Lower leg skin (tissue), 3 donors: Measurements from ENCODE around the gene KCNJ11.

Source experiments
- POLR2A ChIP-seq, 2 donors: fragments of 450-650 bp; IDR thresholded peaks; one replicate each; pipeline ENCODE4 v1.6.1; 2016 to 2017; ENCODE audit warnings: antibody characterized with exemption in 2 of 2, mild to moderate bottlenecking in 1 of 2, moderate library complexity in 1 of 2
- TF ChIP-seq, protein P1 (sequence below), 3 donors: fragments of 450-650 bp; IDR thresholded peaks; one replicate each; pipeline ENCODE4 v1.5.1; 2016; ENCODE audit warnings: antibody characterized with exemption in 3 of 3, mild to moderate bottlenecking in 3 of 3, moderate library complexity in 2 of 3

GRCh38 chr11:17368551-17368950 is 19.9 kb downstream of the KCNJ11 start:
- TF ChIP-seq, protein P1, sequence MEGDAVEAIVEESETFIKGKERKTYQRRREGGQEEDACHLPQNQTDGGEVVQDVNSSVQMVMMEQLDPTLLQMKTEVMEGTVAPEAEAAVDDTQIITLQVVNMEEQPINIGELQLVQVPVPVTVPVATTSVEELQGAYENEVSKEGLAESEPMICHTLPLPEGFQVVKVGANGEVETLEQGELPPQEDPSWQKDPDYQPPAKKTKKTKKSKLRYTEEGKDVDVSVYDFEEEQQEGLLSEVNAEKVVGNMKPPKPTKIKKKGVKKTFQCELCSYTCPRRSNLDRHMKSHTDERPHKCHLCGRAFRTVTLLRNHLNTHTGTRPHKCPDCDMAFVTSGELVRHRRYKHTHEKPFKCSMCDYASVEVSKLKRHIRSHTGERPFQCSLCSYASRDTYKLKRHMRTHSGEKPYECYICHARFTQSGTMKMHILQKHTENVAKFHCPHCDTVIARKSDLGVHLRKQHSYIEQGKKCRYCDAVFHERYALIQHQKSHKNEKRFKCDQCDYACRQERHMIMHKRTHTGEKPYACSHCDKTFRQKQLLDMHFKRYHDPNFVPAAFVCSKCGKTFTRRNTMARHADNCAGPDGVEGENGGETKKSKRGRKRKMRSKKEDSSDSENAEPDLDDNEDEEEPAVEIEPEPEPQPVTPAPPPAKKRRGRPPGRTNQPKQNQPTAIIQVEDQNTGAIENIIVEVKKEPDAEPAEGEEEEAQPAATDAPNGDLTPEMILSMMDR (IDR thresholded peaks at IDR 0.05), result no peak
- TF ChIP-seq POLR2A (IDR thresholded peaks at IDR 0.05), result no peak
